ENCODE measurements around the gene RASAL3.
A peak's percentile ranks its signal among the peaks of the same experiment; 100 is the strongest.
"Not testable (repeated sequence)": the region's sequence is repeated elsewhere in the genome, so short reads cannot be mapped to it uniquely, and the experiment has no call there.

RASAL3 gene

GRCh38 chr19:15473821-15474220 lies 9.5 kb upstream of the RASAL3 start:
- DNase-seq (ENCODE audit: low read depth), result not testable (repeated sequence)

- no peak for DNase-seq (ENCODE audit: low read depth)
These were observed 7.3 kb upstream of the RASAL3 start for GRCh38 chr19:15471639-15472101.

GRCh38 chr19:15469513-15470297 lies 5.4 kb upstream of the RASAL3 start:
- no peak for DNase-seq (ENCODE audit: low read depth)

GRCh38 chr19:15468675-15469512 lies 4.5 kb upstream of the RASAL3 start:
- no peak for DNase-seq (ENCODE audit: low read depth)

GRCh38 chr19:15467734-15468214 lies 3.4 kb upstream of the RASAL3 start:
- no peak for DNase-seq (ENCODE audit: low read depth)

GRCh38 chr19:15466851-15467733 lies 2.7 kb upstream of the RASAL3 start:
- peak; percentile 71 for DNase-seq (ENCODE audit: low read depth)

GRCh38 chr19:15463861-15464371 lies 428 bp downstream of the RASAL3 start:
- DNase-seq (ENCODE audit: low read depth), result no peak

- no peak for DNase-seq (ENCODE audit: low read depth)
These were observed 2.6 kb downstream of the RASAL3 start for GRCh38 chr19:15461694-15462093.

GRCh38 chr19:15457701-15458484 lies 6.5 kb downstream of the RASAL3 start:
- no peak for DNase-seq (ENCODE audit: low read depth)

- DNase-seq (ENCODE audit: low read depth), result no peak
These were observed 7.3 kb downstream of the RASAL3 start for GRCh38 chr19:15456871-15457700.

GRCh38 chr19:15456441-15456840 lies 7.9 kb downstream of the RASAL3 start:
- no peak for DNase-seq (ENCODE audit: low read depth)

- no peak for DNase-seq (ENCODE audit: low read depth)
These were observed 8.3 kb downstream of the RASAL3 start for GRCh38 chr19:15455996-15456395.

GRCh38 chr19:15453906-15454860 lies 10.2 kb downstream of the RASAL3 start:
- DNase-seq (ENCODE audit: low read depth), result no peak

GRCh38 chr19:15453091-15453578 lies 11.2 kb downstream of the RASAL3 start:
- no peak for DNase-seq (ENCODE audit: low read depth)

- DNase-seq (ENCODE audit: low read depth), result peak; percentile 64
These were observed 12.0 kb downstream of the RASAL3 start for GRCh38 chr19:15452111-15453047.

- DNase-seq (ENCODE audit: low read depth), result no peak
These were observed 13.8 kb downstream of the RASAL3 start for GRCh38 chr19:15450528-15450890.

All from ELR (cell line).